ENCODE results near the gene ABCE1.

Gene ABCE1

DNA sequence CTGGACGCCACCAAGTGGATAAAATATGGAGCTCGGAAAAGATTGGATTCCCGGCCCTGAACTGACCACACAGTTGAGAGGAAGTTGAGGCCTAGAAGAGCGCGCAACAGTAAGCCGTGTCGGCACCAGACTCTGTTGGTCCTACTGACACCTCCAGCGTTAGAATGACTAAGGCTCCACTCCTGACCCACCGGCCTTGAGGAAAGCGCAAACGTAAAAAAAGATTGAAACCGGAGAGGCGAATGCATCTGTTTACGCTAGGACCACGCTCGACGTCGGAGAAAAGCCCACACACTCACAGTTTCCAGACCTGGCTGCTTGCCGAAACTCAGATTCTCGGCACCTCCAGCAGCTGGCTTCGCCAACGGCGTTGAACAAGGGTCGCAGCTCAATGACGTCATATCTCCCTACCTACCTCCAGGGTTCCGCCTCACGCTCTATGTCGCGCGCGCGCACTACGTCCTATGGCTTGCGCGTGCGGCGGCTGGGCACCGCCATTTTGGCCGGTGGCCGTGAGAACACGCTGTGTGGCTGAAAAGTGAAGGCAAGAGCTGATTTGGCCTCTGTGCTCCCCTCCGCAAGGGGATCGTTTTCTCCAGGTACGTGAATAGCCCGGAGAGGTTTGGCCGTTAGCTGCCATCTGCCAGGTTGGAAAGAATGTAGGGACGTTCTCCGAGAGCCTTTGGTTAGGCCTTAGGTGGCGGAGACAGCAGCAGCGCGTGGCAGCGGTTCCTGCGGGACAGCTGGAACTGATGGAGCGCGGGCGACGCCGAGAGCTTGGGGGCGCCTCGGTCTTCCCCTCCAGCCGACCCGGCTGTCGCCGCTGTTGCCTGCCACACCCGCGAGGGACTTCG lies at the start of gene ABCE1, which contains the start of gene ANAPC10:
Gene ABCE1, plus strand, starts transcription at position 491 of the 854 bp plus-strand sequence. CDS start 6,102 bp downstream, outside the sequence.
Gene ANAPC10, minus strand, starts transcription at position 376 of the 854 bp plus-strand sequence. CDS start 2,097 bp downstream, outside the sequence.
- DNase-seq (ENCODE audit: low read depth): peak; percentile 98

DNA sequence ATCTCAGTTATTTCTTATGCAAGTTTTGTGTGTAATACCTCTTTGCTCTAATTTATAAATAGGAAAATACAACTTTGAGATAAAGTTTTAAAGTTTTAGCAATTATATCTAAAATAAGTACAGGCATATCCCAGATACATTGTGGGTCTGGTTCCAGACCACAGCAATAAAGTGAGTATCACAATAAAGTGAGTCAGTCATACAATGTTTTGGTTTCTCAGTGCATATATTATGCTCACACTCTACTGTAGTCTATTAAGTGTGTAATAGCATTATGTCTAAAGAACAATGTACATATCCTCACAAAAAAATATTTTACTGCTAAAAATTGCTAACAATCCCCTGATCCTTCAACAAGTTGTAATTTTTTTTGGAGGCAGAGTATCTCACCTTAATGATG lies 49.3 kb upstream of the ABCE1 start:
- DNase-seq (ENCODE audit: low read depth): peak; percentile 43

DNA sequence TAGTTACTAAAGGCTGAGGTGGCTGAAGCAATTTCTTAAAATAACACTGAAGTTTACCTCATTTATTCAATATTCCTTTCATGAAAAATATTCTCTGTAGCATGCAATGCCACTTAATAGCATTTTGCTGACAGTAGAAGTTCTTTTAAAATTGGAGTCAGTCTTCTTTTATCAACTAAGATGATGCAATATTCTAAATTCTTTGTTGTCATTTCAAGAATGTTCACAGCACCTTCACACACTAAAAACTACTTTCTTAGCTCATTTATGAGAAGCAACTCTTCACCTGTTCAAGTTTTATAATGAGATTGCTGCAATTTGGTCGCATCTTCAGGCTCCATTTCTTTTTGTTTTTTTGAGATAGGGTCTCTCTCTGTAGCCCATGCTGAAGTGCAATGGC lies 48.9 kb upstream of the ABCE1 start:
- DNase-seq (ENCODE audit: low read depth): no peak

GRCh38 chr4:145055533-145056257 lies 42.4 kb upstream of the ABCE1 start:
- no peak for DNase-seq (ENCODE audit: low read depth)

DNA sequence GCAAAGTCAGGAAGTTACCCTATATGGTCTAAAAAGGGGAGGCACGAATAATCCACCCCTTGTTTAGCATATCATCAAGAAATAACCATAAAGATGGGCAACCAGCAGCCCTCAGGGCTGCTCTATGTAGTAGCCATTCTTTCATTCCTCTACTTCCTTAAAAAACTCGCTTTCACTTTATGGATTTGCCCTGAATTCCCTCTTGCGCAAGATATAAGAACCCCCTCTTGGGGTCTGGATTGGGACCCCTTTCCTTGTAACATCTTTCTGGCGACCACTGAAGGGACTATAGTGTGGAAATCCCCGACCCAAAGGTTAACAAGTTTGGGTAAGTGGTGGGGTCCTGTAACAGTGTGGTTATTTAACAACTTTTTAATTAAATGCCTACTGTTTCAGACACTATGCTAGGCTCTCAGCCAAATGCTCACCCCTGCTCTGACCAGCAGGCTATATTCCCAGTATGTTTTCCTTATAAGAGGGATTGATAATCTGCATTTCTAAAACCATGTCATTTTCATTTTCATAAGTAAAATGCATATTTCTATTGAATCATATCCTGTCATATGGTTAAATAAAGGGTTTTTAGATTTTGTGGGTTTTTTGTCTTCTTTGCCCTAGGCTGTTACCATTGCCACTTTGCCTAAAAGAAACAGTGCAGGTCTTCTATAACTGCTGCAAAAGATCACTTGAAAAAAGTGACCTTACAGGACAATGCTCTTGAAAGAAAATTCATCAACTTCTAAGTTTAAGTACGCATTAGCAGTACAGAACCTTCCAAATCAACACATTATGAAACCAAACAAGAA lies 41.6 kb upstream of the ABCE1 start:
- DNase-seq (ENCODE audit: low read depth): no peak

DNA sequence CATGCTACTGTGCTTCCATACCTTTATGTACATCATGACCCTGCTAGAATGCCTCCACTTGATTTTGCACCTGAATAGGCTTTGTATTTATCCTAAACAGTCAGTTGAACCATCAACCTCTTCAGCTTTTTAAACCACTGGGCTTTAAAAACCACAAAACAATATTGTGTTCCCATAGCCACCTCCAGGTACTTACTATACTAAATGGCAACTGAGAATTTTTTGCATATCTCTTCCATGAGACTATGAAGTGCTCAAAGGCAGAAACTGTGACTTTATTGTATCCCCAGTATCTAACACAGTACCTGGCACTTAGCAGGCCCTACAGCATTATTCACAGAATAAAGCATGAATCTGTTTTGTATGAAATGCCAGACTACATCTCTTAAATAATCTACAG lies 39.9 kb upstream of the ABCE1 start:
- DNase-seq (ENCODE audit: low read depth): no peak

DNA sequence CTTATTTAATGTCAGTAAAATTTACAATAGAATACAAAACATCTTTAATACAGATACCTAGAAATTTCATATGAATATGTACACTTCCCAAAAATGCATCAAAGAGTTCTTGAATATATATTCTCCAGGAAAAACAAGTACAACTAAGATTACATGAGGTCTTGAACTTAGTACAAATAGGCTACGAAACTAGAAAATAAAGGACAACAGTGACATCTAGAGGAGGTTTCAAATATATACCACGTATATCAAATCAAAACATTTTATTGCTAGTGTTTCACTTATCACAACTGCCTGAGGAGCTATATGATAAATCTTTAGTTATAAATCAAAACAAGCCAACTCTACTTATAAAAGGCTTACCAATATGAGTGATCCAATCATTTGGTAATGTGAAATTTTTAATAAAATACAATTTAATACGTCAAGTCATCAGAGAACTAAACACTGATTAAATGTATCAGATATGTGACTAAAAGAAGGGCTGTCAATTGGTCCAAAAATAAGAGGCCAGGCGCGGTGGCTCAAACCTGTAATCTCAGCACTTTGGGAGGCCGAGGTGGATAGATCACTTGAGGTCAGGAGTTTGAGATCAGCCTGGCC lies 36.7 kb upstream of the ABCE1 start:
- DNase-seq (ENCODE audit: low read depth): peak; percentile 64

- peak; percentile 22 for DNase-seq (ENCODE audit: low read depth)
These were observed 32.0 kb upstream of the ABCE1 start for GRCh38 chr4:145066063-145066501.

GRCh38 chr4:145069361-145069760 lies 28.8 kb upstream of the ABCE1 start:
- DNase-seq (ENCODE audit: low read depth): peak; percentile 70

DNA sequence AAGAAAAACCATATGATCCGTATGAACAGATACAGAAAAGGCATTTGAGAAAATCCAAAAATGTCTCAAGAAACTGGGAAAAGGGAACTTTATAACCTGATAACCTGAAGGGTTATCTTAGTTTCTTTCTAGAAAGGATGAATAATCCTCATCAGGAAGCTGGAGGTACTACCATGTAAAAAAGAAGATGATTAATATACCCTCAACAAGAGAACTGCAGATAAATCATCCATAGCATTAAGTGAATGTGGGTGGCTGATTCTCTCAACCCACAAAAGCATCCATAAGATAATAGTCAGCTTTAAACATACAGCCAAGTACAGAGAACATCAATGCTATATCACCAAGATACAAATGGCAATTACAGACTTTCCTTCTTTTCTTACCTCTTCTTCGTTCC lies 26.6 kb upstream of the ABCE1 start:
- no peak for DNase-seq (ENCODE audit: low read depth)

GRCh38 chr4:145075742-145076468 lies 22.2 kb upstream of the ABCE1 start:
- DNase-seq (ENCODE audit: low read depth): no peak

- DNase-seq (ENCODE audit: low read depth): peak; percentile 50
These were observed 21.6 kb upstream of the ABCE1 start for GRCh38 chr4:145076469-145076855.

DNA sequence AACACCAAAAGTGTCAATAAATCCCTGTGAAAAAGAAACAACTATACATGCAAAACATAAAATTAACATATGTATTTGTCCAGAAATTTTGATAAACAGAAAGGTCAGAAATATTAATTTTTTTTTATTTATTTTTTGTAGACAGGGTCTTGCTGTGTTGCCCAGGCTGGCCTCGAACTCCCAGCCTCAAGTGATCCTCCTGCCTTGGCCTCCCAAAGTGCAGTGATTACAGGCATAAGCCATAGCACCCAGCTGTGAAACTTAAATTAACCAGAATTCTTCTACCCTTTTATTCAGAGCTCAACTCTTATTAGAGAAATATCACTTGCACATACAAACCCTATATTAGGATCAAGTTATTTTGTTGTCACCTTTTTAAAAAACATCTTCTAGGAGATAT lies 16.4 kb upstream of the ABCE1 start:
- DNase-seq (ENCODE audit: low read depth): no peak

GRCh38 chr4:145083891-145084605 lies 14.1 kb upstream of the ABCE1 start:
- no peak for DNase-seq (ENCODE audit: low read depth)

DNA sequence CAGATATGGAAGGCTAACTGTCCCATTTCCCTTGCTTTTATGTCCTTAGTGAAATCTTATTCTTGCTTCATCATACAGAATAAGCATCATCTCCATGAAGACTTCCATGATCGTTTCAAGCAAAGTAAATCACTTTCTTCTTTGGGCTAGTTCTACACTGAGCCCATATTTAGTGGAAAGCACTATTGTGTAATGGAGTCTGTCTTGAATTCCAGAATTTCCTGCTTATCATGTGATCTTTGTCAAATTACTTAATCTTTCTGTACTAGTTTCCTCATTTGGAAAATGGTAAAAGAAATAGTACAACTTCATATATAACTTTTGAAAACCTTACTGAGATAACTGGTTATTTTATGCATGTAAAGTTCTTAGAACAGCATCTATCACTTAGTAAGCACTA lies 7.7 kb upstream of the ABCE1 start:
- no peak for DNase-seq (ENCODE audit: low read depth)

DNA sequence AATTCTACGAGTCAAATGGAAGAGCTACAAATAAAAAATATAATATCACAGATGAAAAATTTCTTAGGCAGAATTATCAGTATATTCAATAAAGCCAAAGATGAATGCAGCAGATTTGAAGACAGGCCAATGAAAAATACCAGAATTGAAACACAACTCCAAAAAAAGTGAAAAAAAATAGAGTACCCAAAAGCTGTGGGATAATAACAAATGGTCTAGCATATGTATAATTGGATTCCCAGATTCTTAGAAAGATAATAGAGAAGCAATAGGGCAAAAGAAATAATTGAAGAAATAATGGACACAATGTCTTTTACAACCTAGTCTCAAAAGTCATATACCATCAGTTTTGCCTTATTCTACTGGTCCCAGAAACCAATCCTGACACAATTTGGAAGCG lies 4.5 kb upstream of the ABCE1 start:
- DNase-seq (ENCODE audit: low read depth): no peak

DNA sequence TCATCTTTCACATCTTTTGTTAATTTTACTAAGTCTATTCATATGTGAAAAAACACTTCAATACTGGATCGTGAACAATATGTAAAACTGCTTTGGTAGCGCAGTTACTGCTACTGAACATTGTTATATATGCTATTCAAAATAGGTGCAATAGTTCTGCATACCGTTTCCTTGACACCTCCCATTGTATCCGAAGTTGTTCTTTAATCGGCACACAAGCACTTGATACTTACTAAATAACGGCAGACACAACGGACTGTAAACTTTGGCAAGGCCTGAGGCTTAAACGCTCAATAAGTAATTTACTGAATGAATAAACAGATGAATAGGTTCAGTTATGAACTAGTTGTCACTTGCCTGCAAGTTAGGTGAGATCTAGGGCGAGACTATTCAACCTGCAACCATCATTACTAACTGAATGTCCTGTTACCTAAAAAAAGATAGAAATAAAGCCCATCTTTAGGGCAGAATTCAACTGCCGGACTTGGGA lies 735 bp upstream of the ABCE1 start:
- DNase-seq (ENCODE audit: low read depth): no peak

GRCh38 chr4:145098675-145099037 lies 545 bp downstream of the ABCE1 start:
- peak; percentile 76 for DNase-seq (ENCODE audit: low read depth)

GRCh38 chr4:145099653-145100052 lies 1.5 kb downstream of the ABCE1 start:
- peak; percentile 27 for DNase-seq (ENCODE audit: low read depth)

GRCh38 chr4:145101091-145101490 lies 3.0 kb downstream of the ABCE1 start:
- no peak for DNase-seq (ENCODE audit: low read depth)
